HG03520 (cell line): ENCODE results near the gene HAGHL.
"Not testable (repeated sequence)": the region's sequence is repeated elsewhere in the genome, so short reads cannot be mapped to it uniquely, and the experiment has no call there.

Experiments
- ATAC-seq: cut with Tn5 transposase; IDR thresholded peaks from one replicate; pipeline ENCODE4 v1.9.1; 2021; ENCODE audit warnings: mild to moderate bottlenecking, moderate library complexity; ENCODE audit not compliant: unreplicated experiment

Gene HAGHL

DNA sequence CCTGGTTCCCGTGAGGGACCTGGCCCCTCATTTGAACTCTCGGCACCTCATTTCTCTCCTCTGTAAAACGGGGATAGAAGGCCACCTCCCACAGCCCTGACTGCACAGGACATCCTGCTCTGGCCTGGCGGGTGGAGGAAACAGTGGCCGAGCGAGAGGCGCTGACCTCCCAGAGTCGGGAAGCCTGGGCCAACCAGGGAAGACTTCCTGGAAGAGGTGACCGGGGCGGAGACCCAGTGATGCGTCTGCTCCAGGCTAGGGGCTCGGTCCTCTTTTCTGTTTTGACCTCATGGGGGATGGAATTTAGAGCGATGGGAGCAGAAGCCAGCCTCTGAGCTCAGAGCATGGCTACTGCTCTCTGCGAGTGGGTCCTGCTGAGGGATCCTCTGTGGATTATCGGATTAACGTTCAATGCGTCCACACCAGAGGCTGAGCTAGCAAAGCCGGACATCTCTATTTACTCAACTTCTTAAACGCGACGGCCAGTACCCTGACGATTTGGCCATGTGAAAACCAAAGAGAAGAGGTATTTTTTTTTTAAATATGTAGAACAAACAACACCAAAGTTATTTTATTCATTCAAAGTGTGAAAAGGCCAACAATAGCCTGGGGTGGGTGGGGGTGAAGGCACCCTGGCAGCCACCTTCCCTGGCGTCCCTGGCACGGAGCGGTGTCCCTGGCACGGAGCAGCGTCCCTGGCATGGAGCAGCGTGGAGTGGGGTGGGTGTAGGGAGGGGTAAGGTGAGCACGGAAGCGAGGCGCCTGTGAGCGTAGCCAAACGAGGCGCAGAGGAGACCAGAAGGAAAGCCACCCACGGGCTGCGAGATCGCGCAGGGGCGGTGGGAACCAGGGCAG is 24.5 kb downstream of the HAGHL start:
- no peak for ATAC-seq

DNA sequence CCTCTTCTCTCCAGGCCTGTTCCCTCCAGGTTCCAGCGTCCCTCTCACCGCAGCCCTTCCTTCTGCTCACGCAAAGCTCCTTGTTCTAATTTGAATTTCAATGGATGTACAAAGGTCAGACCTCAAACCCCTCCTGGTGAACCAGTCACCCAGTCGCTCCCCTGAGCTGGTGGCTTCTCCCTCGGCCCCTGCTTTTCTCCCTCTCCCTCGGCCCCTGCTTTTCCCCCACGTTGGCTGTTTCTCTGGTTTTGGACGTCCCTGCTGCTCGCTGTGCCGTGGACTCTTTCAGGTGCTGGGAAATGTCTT is 25.1 kb downstream of the HAGHL start:
- ATAC-seq: no peak

DNA sequence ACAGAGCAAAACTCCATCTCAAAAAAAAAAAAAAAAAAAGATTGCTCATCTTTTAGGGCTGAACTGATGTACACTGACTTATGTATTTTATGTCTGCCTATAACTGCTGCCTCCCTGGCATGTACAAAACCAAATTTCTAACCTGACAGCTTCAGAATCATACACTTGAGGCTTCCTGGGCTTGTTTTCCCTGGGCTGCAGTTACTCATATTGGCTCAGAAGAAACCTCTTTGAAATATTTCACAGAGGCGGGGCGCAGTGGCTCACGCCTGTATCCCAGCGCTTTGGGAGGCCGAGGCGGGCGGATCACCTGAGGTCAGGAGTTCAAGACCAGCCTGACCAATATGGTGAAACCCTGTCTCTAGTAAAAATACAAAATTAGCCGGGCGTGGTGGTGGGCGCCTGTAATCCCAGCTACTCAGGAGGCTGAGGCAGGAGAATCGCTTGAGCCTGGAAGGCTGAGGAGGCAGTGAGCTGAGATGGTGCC is 27.3 kb downstream of the HAGHL start:
- not testable (repeated sequence) for ATAC-seq

DNA sequence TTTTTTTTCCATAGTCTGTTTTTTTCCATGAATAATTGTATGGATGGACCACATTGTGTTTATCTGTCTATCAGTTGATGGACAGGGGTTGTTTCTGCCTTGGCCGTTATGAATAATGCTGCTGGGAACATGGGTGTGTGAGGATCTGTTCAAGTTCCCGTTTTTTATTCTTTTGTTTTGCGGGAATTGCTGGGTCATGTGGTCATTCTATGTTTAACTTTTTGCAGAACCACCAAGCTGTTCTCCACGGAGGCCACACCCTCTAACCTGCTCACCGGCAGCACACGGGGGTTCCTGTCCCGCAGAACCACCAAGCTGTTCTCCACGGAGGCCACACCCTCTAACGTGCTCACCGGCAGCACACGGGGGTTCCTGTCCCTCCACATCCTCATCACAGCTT is 27.8 kb downstream of the HAGHL start:
- no peak for ATAC-seq

DNA sequence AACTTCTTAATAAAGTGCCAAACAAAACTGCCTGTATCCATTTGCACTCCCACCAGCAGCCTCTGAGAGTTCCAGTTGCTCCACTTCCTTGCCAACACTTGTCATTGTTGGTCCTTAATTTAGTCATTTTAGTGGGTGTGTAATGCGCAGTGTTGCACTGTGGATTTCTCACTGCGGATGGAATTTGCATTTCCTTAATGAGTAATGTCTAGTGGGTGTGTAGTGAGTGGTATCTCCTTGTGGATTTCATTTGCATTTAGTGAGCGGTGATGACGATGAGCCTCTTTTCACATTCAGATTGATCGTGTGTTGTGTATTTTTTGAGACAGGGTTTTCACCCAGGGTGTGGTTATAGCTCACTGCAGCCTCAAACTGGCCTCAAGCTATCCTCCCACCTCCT is 29.5 kb downstream of the HAGHL start:
- ATAC-seq: no peak

DNA sequence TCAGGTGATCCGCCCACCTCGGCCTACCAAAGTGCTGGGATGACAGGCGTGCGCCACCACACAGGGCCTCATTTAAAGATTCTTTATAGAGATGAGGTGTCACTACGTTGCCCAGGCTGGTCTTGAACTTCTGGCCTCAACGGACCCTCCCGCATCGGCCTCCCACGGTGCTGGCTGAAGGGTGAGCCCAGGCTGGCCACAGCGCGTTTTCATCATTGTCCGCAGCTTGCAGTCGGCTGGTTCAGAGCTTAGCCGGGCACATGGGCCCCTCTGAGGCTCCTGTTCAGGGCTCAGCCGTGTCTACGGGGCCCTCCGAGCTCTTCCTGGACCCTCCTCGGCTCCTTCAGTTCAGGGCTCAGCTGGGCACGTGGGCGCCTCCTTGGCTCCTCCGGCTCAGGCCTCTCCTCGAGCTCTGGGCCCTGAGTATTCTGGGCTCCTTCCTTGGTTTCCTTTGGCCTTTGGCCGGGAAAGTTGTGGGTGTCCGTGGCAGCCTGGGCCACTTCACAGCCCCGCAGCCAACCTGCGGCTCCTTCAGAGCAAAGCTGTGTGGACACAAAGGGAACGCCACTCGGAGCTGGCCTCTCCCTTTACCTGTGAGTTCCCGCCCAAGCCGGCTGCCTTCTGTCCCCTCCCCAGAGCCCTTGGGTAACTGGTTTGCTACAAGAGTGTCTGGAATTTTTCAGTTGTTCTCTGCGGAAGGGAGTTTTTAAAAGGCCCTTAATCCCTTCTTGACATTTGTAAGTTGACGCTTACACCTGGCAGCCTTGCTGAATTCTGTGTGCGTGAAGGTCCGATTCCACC is 32.4 kb downstream of the HAGHL start:
- no peak for ATAC-seq

DNA sequence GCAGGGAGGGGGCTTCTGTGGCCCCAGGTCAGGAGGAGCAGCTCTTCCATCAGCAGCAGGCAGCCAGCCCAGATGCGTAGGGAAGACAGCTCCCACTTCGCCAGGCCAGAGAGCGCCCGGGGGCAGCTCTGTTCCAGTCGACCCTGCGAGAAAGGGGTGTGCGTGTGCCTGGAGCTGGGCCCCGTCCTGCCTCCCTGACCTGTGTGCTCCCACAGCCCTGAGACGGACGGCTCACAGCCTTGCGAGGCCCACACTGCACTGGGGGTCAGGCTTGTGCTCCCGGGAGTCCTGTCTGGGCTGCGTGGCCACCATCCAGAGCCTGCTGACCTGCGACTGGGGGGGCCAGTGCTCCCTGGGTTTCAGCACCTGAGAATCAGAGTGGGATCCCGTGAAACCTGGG is 33.2 kb downstream of the HAGHL start:
- no peak for ATAC-seq

DNA sequence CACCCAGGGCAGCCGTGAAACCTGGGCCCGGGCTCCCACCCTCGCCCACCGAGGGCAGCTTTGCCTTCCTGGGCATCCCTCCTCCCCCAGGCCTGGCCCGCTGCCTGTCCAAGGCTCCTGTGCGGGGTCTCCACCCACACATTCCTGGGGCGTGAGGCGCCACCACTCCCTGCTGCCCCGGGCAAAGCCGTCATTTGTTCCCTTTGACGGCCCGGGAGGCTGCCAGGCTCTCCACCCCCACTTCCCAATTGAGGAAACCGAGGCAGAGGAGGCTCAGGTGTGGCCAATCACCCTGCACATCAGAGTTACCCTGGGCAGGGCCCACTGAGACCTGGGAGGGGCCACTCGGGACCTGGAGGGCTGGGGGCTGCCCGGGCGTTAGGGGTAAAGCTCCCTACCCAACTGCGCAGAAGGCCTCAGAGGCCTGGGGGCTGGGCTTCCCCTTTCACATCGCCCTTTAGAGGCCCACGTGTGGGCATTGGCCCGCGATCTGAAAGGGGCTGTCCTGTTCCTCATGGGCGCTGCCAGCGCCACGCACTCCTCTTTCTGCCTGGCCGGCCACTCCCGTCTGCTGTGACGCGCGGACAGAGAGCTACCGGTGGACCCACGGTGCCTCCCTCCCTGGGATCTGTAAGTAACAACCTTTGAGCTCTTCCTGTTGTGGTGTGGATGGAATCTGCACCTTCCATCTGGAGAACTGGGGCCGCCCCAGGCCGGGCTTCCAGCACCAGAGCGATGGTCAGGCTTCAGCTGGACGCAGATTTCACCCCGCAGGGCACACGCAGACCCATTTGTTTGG is 33.8 kb downstream of the HAGHL start, which contains the start of gene MSLN:
Gene MSLN, plus strand, starts transcription at position 190 of the 799 bp plus-strand sequence. CDS start 1,947 bp downstream, outside the sequence.
- no peak for ATAC-seq

DNA sequence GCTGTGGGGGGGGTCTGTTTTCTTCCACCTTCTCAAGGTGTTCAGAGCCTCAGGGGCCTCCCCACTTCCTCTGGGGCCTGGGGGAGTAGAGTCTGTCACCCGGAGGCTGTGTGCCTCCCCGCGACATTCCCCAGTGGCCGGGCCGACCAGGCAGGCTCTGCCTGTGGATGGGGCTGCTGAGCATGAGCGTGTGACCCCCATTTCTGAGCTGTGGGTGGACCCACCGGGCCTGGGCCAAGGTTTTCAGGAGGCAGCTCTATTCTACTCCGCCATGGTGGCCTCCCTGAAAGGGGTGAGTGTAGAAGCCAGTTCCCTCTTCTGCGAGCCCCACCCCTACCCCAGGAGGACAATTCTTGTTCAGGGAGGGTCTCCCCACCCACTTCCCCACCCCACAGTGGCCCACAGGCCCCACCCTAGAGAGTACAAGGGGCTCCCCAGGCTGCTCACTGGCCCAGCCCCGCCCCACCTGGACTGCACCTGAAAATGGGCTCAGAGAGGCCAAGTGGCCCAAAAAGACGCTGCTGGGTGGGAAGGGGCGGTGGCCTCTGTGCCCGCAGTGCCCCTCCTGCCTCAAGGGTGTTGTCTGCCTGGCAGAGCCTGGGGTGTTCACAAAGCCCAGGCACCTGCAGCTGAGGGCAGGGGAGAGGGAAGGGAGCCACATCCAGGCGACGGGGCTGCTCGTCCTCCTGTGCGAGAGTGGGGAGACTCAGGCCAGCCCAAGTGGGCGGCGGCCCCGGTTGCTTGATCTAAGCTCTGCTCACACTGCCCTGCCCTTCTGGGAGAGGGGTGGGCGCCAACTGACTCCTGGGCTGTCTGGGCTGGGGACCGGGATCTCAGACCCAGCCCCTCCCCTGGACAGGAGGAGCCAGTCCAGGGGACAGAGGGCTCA is 35.0 kb downstream of the HAGHL start:
- no peak for ATAC-seq

DNA sequence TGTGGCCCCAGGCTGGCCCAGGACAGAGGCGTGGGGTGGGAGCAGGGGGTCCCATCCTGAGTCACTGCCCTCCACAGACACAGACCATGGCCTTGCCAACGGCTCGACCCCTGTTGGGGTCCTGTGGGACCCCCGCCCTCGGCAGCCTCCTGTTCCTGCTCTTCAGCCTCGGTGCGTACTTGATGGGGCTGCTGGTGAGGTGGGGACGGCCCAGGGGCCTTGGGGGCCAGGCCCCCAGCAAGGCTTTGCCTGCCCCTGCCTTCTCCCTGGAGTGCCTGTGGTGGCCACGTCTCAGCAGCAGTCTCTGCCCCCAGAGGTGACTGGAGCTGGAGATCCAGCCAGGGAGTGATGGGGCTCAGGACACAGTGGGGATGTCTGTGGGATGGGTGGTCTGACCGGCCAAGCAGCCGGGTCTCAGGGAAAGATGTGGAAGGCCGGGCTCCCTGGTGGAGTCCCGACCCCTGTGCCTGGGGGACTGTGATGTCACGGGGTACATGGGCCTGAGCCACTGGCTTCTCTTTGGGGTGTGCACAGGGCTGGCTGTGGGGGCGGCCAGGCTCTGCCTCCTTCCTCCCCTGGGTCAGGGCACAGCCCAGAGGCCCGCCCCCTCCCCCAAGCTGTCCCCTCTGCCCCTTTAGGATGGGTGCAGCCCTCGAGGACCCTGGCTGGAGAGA is 35.8 kb downstream of the HAGHL start:
- ATAC-seq: no peak

DNA sequence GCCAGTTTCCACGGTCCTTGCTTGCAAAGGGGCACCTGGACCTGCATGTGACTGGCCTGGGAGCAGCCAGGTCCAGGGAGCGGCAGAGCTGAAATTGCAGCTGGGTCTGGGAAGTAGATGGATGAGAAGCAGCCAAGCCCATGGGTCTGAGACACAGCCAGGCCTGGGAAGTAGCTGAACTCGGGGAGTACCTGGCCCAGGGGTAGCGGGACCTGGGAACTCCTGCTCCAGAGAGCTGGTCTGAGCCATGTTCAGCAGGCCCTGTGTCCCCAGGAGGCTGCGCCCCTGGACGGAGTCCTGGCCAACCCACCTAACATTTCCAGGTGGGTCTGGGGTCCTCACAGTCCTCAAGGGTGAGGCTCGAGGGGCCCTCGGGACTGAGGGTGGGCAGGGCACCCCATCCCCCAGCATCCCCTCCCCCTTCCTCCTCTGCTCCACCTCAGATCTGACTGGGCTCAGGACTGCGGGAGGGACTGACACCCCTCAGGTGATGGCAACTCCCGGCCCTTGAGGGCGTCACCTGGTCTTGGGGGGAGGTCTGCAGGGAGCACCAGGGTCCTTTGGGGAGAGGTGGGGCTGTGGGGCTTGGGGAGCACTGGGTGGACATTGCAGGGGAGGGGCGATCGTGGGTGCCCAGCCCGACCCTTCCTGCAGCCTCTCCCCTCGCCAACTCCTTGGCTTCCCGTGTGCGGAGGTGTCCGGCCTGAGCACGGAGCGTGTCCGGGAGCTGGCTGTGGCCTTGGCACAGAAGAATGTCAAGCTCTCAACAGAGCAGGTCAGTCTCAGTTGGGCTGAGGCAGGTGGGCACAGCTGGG is 36.7 kb downstream of the HAGHL start:
- no peak for ATAC-seq

DNA sequence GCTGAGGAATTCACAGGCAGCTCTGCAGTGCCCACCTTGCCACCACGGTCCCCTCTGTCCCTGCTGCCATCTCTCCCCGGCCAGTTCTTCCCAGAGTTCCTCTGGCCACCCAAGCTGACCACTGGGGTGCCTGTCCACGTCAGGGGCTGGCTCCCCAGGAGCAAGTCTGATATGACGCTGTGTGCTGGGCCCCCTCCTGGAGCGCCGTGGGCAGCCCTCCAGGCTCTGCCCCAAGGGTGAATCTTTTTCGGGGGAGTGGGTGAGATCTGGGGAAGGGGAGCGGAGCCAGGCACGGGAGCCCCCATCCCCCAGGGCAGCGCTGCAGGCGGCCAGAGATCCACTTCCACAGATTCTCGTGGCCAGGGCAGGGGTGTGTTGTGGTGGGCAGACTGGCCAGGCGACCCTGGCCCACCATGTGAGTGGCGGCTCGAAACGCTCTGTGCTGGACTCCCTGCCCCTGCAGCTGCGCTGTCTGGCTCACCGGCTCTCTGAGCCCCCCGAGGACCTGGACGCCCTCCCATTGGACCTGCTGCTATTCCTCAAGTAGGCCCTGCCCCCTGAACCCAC is 37.4 kb downstream of the HAGHL start:
- no peak for ATAC-seq

DNA sequence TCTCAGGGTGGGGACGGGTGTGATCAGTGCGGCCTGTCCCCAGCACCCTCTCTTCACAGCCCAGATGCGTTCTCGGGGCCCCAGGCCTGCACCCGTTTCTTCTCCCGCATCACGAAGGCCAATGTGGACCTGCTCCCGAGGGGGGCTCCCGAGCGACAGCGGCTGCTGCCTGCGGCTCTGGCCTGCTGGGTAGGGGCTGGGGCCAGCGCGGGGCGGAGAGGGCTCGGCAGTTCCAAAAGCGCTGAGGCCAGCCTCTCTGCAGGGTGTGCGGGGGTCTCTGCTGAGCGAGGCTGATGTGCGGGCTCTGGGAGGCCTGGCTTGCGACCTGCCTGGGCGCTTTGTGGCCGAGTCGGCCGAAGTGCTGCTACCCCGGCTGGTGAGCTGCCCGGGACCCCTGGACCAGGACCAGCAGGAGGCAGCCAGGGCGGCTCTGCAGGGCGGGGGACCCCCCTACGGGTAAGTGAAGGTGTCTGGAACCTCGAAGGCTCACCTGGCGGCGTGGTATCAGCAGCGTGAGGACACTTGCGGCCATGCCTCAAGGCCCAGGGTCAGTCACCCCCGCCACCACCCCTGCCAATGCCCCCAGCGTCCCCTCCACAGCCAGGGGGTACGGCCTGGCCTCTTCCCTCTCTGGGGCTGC is 38.1 kb downstream of the HAGHL start:
- no peak for ATAC-seq

DNA sequence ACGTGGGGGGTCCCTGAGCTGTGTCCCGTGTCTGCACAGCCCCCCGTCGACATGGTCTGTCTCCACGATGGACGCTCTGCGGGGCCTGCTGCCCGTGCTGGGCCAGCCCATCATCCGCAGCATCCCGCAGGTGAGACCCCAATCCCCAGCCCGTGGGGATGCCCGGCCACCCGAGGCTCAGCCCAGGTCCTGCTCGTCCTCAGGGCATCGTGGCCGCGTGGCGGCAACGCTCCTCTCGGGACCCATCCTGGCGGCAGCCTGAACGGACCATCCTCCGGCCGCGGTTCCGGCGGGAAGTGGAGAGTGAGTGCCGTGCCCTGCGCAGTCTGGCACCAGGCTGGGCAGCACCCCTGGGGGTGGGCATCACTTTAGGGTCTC is 38.6 kb downstream of the HAGHL start:
- no peak for ATAC-seq

DNA sequence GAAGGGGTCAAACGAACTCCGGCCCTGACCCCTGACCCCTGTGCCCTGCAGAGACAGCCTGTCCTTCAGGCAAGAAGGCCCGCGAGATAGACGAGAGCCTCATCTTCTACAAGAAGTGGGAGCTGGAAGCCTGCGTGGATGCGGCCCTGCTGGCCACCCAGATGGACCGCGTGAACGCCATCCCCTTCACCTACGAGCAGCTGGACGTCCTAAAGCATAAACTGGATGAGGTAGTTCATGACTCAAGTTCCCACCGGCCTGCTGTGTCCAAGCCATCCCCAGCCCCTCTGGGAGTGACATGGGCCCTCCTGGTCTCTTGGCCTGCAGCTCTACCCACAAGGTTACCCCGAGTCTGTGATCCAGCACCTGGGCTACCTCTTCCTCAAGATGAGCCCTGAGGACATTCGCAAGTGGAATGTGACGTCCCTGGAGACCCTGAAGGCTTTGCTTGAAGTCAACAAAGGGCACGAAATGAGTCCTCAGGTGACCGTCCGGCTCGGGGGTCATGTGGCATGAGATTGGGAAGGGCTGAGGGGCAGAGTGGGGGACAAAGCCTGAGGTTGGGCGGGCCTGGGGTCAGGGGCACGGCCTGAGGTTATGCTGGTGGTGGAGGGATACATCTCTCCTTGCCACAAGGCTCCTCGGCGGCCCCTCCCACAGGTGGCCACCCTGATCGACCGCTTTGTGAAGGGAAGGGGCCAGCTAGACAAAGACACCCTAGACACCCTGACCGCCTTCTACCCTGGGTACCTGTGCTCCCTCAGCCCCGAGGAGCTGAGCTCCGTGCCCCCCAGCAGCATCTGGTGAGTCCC is 39.3 kb downstream of the HAGHL start:
- no peak for ATAC-seq

DNA sequence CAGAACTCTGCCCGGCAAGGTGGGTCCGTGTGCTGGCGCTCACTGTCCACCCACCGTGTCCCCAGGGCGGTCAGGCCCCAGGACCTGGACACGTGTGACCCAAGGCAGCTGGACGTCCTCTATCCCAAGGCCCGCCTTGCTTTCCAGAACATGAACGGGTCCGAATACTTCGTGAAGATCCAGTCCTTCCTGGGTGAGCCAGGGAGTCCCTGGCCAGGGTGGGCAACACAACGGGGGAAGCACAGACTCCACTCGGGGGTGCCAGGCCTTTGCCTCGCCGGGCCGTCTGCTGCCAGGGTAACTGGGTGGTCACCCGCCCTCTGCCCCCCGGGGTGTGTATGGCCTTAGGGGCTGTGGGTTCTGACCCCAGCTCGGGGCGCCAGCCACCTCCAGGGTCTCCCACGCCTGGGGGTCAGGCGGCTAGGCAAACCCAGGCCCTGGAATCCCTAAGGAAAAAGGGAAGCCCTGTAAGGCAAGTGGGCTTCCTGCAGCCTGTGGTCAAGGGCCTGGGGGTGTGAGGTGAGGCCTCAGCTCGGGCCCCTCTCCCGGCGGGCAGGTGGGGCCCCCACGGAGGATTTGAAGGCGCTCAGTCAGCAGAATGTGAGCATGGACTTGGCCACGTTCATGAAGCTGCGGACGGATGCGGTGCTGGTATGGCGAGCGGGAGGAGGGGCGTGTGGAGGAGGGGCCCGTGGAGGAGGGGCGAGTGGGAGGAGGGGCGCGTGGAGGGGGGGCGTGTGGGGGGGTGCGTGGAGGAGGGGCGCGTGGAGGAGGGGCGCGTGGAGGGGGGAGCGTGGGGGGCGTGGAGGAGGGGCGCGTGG is 40.1 kb downstream of the HAGHL start:
- no peak for ATAC-seq
